ENCODE results near the gene ADAMTS13.

The ADAMTS13 gene

GRCh38 chr9:133468777-133469421, 46.7 kb downstream of the ADAMTS13 start:
- no peak overlapping the region for H3K27ac ChIP-seq
- TF ChIP-seq ZFX (IDR thresholded peaks at IDR 0.05; ENCODE audit: borderline replicate concordance) (no peak), CTCF (IDR thresholded peaks at IDR 0.05) (no peak)

GRCh38 chr9:133470427-133470924, 48.3 kb downstream of the ADAMTS13 start:
- no peak overlapping the region for H3K27ac ChIP-seq
- TF ChIP-seq ZFX (IDR thresholded peaks at IDR 0.05; ENCODE audit: borderline replicate concordance), result no peak
- no peak for TF ChIP-seq CTCF (IDR thresholded peaks at IDR 0.05)

GRCh38 chr9:133470988-133471387, 48.8 kb downstream of the ADAMTS13 start:
- no peak overlapping the region for H3K27ac ChIP-seq
- TF ChIP-seq ZFX (IDR thresholded peaks at IDR 0.05; ENCODE audit: borderline replicate concordance) (no peak), CTCF (IDR thresholded peaks at IDR 0.05) (no peak)

- H3K27ac ChIP-seq, result no peak overlapping the region
- TF ChIP-seq ZFX (IDR thresholded peaks at IDR 0.05; ENCODE audit: borderline replicate concordance), result no peak
- TF ChIP-seq CTCF (IDR thresholded peaks at IDR 0.05), result no peak
Observed at GRCh38 chr9:133471551-133472276, 49.5 kb downstream of the ADAMTS13 start.

GRCh38 chr9:133472277-133472645, 50.1 kb downstream of the ADAMTS13 start:
- H3K27ac ChIP-seq, result no peak overlapping the region
- no peak for TF ChIP-seq ZFX (IDR thresholded peaks at IDR 0.05; ENCODE audit: borderline replicate concordance)

- no peak for TF ChIP-seq ZFX (IDR thresholded peaks at IDR 0.05; ENCODE audit: borderline replicate concordance)
- no peak for TF ChIP-seq CTCF (IDR thresholded peaks at IDR 0.05)
- no peak overlapping the region for H3K27ac ChIP-seq
Observed at GRCh38 chr9:133472753-133473378, 50.7 kb downstream of the ADAMTS13 start.

GRCh38 chr9:133473743-133474142, 51.6 kb downstream of the ADAMTS13 start:
- H3K27ac ChIP-seq, result no peak overlapping the region
- TF ChIP-seq CTCF (IDR thresholded peaks at IDR 0.05), result no peak
- no peak for TF ChIP-seq ZFX (IDR thresholded peaks at IDR 0.05; ENCODE audit: borderline replicate concordance)

Measured in 22Rv1 (cell line).